ENCODE results near the gene SLC6A11.

The SLC6A11 gene

GRCh38 chr3:10845001-10845761 lies 29.2 kb downstream of the SLC6A11 start:
- DNase-seq, result no peak

- DNase-seq, result no peak
Measured at GRCh38 chr3:10845839-10846656, 30.0 kb downstream of the SLC6A11 start.

DNA sequence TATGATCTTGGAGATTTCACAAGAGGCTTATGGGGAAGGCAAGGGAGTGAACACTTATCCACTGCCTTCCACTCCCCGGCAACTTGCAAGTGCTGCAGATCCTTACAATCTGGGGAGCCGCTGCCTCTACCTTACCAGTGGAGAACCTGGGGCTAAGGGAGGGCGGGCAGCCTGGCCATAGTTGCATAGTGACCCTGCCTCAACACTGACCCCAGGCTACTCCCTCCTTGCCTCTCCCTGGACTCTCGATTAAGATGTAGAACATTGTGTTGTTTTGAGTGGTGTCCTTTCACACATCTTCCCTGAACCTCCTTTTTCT lies 30.6 kb downstream of the SLC6A11 start:
- DNase-seq, result no peak

DNA sequence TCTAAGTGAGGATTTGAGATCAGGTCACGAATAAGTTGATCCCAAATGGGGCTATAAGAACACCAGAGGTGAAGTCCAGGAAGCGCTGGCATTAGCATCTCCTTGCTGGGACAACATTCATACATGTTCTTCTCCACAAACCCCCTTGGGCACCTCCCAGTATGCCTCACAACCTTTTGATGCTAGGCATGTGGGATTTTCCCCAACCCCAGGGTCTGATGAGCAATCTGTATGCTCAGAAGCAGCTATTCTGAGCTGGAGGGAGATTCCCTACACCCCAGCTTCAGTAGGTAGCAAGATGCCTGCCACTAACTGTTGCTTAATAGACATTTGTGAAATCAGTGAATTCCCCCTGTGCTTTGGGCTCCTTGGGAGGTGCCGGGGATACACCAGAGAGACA lies 32.2 kb downstream of the SLC6A11 start:
- DNase-seq, result no peak

- no peak for DNase-seq
Measured at GRCh38 chr3:10852066-10852808, 36.2 kb downstream of the SLC6A11 start.

DNA sequence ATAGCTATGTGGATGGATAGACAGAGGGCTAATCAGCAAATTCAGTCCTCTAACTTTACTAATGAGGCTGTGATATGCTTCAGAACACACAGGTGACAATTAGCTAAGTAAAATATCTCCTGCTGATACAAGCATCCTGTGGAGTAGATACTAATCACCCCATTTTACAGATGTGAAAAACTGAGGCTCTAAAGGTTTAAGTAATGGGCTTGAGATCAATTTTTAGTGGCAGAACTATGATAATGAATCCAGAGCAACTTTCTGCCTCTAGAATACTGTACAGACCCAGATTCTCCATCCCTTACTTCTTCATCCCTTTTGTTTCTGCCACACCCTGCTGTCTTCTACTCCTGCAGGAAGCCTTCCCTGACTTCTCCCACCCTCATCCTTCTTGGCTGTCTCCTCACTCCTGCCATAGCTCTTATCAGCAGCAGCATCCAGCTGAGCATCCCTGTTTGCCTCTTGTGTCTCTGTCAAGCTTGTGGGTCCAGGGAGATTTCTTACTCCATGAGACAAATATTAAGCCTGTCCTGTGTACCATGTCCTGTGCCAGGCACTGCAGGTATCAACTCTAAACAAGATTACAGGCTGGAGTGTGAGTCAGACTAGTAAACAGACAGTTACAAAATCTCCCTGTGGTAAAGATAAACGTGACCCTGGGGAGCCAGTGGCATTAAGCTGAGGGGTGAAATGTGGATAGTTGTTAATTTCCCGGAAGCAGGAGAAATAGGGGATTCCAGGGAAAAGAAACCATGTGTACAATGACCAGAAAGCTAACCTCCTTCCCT lies 39.2 kb downstream of the SLC6A11 start:
- DNase-seq, result no peak

DNA sequence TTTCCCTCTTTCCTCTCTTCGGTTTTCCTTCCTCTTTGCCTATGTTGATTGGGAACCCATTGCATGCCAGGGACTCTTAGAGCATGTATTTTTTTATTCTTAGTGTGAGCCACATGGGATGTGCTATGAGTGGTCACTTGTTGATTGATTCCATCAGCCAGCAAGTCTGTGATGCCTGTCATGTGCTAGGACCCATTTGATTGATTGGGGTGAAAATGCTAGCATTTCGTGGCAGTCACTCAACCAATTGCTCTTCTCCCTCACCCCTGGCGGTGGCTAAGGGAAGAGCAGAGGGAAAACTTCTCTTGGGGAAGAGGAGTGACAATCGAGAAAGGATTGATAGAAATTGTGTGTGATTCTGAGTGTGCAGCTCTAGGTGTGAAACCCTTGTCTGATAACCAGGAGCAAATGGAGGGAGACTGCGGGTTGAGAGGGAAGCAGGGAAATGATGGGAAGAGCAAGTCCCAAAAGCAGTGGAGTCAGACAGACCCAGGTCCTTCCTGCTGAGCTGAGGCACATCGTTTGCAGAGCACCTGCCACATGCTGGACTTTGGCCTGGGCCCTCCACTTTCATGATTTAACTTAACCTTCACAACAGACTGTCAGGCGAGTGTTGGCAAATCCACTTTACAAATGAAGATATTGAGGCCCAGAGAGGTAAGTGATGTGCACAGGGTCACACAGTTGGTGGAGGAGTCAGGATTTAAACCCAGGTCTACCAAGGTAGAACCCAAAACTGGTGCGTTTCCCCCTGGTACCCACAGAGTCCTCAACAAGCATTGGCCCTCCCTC lies 40.0 kb downstream of the SLC6A11 start:
- DNase-seq, result no peak

DNA sequence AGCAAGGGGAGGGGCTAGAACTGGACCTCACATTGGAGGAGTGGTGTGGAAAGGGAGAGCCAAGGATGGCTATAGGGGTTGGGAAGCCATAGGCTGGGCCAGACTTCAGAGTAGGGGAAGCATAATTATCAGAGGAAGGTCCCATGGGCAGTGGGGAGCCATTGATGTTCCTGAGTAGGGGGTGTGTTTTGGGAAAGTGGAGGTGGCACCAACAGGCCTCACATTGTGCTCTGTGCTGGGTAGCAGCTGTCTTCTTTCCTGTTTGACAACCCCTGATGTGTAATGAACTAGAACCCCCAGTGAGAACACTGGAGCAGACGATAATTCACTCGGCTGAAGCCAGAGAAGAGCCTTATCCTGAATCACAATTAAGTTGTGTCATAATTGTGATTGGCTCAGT lies 41.2 kb downstream of the SLC6A11 start:
- no peak for DNase-seq

- no peak for DNase-seq
Measured at GRCh38 chr3:10858091-10858490, 42.1 kb downstream of the SLC6A11 start.

DNA sequence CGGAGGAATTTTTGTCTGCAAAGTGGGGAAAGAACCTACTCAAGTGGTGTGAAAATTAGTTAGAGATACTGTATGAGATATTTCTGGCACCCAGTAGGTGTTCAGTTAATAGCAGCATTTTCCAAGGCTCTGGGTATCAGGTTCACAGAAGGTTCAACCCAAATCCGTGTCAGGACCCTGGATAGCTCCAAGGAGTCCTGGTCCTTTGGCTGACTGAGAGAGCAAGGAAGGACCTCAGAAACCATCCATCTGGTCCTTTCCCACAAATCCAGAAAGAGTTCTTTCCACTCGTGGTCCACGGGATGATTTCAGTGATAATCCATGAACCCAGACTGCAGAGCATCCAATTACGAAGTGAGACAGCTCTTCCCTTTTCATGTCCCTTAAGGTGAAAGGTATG lies 51.4 kb downstream of the SLC6A11 start:
- DNase-seq, result no peak

GRCh38 chr3:10869460-10869859 lies 53.4 kb downstream of the SLC6A11 start:
- DNase-seq, result no peak

DNA sequence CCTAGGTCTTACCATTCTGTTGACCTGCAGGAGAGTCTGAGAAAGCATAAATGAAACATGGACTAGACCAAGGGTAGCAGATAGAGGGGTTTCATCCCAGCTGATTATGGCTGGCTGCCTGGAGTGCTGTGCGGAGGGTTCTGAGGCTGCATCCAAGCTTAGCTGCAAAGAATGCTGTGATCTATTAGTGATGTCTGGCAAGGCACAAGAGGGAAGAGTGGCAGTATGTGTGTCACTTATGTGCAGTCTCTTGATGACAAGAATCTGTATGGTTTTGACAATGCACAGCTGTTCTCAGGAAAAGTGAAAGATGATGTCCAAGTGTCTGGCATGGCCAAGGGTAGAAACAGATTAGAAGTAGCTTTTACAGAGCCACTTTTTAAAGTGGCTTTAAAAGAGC lies 54.3 kb downstream of the SLC6A11 start:
- DNase-seq, result no peak

DNA sequence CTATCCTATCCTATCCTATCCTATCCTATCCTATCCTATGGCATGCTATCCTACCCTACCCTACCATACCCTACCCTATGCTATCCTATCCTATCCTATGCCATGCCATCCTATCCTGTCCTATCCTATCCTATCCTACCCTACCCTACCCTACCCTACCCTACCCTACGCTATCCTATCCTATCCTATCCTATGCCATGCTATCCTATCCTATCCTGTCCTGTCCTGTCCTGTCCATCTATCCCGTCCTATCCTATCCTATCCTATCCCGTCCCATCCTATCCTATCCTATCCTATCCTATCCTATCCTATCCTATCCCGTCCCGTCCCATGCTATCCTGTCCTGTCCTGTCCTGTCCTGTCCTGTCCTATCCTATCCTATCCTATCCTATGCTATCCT lies 57.4 kb downstream of the SLC6A11 start:
- no peak for DNase-seq

- DNase-seq, result no peak
Measured at GRCh38 chr3:10875914-10876313, 59.9 kb downstream of the SLC6A11 start.

- no peak for DNase-seq
Measured at GRCh38 chr3:10876661-10877060, 60.6 kb downstream of the SLC6A11 start.

DNA sequence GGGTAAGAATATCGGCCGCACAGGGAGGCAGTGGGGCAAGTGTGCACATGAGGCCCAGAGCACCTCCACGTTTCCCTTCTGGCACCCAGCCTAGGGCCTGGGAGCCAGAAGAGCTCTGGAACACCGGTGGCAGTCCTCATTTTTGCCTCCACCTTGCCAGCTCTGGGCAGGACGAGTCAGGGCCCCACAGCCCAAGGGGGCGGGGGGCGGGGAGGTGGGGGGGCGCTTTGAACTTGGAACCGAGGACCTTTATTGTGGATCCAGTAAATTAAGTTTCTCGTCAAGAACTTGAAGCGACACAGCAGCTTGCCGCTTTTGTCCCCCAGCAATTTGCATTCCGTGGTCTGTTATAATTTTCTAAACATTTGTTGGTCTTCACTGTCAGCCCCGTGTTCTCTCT lies 66.8 kb downstream of the SLC6A11 start:
- no peak for DNase-seq

- no peak for DNase-seq
Measured at GRCh38 chr3:10883478-10884234, 67.6 kb downstream of the SLC6A11 start.

GRCh38 chr3:10887015-10887414 lies 71.0 kb downstream of the SLC6A11 start:
- DNase-seq, result no peak

GRCh38 chr3:10888518-10889090 lies 72.6 kb downstream of the SLC6A11 start:
- DNase-seq, result no peak

- DNase-seq, result no peak
Measured at GRCh38 chr3:10889206-10889960, 73.4 kb downstream of the SLC6A11 start.

Data from activated CD8-positive, alpha-beta memory T cell treated with anti-CD3 and anti-CD28 coated beads, Interleukin-2, amount 50 U/mL, for 4 hours (primary cell).